Fibroblast of skin of abdomen (primary cell): ENCODE data around the gene ZC3H18.
"Not testable (repeated sequence)": the region's sequence is repeated elsewhere in the genome, so short reads cannot be mapped to it uniquely, and the experiment has no call there.

Source experiments
- DNase-seq: peaks from one replicate; pipeline ENCODE4 v3.0.0-alpha.2; 2013

The ZC3H18 gene

DNA sequence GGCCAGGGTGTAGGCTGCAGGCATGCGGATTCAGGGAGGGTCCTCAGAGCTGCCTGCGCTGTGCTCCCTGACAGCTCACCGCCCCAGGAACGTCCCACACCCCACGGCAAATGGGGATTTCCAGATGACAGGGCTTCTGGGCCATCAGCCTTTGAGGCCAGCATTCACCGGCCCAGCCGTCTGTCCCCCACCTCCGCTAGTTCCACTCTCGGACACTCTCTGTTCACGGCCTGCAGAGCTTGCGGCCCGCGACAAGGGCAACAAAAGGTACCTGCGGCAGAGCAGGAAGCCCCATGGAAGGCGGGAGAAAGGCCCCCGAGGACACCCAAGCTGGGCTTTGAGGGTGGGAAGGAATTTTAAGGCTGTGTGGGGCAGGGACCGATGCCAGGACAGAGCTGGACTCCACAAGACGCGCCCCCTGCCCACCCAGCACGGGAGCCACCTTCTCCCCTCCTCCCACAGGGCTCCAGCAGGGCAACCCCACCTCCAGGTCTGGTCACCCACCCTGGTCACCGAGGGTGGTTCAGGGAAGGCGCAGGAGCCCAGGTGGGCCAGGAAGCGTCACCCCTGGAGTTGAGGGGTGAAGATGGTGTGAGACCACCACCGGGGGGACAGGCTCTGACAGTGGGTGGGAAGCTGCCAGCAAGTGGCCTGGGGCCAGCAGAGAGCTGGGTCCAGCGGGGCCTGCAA is 86.2 kb downstream of the ZC3H18 start:
- DNase-seq = no peak

DNA sequence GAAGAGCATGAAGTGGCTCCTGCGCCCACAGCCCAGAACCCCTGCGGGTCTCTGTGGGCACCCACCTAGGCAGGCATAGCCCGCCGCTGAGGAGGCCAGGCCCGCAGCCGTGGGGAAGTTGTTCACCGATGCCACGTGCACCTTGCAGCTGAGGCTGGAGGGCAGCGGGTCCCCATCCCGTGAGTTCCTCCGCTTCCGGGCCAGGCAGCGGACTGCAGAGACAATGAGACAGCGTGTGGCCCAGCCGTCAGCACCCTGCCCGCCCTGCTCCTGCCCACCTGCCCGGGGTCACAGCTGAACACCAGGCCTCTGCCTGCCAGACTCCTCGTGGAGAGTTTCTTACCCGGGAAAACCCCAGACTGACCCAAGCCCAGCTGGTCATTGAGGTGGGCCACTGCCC is 87.2 kb downstream of the ZC3H18 start:
- no peak for DNase-seq

DNA sequence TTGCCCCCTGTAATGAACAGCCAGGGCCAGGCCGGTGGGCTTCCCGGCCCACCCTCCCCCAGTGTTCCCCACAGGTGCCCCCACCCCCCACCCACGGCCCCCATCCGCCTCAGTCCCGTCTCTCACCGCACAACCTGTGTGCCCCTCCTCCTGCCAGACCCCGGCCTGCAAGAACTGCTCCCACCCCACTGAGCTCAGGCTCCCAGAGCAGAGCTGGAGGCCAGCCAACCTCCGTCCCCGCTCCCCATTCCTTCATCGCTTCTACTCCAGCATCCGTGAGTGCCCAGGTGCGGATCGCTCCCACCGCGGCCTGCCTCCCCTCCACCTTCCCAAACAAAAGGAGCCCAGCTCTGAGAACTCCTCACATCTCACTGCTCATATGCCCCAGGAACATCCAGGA is 88.5 kb downstream of the ZC3H18 start:
- DNase-seq = no peak

DNA sequence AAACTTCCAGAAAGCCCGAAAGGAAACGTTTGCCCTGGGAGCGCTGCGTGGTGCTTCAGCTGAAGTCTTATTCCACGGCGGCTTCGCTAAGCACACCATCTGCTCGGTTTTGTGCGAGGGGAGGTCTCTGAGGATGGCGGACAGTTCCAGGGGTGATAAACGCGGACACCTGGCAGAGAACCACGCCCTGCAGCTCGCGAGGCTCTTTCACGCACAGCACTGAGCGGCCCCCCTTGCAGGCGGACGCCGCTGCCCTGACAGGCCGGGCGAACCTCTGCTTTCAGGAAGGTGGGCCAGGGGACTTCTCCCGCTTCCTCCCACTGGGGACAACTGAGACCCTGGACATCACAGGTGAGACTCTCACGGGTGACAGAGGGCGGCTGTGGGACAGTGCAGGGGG is 89.0 kb downstream of the ZC3H18 start:
- no peak for DNase-seq

DNA sequence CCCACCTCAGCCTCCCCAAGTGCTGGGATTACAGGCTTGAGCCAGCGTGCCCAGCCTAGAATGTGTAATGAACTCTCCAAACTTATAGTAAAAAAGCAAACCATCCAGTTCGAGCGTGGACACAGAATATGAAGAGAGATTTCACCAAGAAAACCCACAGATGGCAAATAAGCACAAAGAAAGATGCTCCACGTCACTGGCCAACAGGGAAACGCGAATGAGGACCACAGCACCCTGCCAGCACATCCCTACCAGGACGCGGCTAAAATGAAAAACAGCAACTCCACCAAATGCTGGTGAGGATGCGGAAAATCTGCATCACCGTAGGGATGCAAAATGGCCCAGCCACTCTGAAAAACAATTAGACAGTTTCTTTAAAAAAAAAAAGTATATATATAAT is 91.3 kb downstream of the ZC3H18 start:
- no peak for DNase-seq

DNA sequence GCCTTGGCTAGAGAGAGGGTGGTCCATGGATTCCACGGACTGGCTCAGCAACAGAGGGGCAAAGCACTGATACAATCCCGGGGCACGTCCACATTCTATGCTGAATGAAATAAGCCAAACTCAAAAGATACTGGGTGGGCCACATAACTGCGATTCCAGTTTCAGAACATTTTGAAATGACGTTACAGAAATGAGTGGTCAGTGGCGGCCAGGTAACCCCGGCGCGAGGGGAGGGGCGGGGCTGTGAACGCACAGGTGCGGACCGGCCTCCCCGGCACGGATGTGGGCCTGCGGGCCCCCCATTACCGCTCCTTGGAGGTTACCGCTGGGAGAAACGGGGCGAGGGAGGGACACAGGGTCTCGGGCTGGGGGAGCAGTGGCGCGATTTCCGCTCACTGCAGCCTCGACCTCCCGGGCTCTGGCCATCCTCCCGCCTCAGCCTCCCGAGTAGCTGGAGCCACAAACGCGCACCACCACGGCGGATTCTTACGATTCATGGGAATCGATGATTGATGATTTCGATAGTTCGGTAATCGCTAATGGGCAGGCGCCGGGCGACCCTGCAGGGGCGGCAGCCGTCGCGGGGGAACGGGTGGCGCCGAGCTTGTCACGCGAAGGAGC is 92.1 kb downstream of the ZC3H18 start:
- DNase-seq = no peak

DNA sequence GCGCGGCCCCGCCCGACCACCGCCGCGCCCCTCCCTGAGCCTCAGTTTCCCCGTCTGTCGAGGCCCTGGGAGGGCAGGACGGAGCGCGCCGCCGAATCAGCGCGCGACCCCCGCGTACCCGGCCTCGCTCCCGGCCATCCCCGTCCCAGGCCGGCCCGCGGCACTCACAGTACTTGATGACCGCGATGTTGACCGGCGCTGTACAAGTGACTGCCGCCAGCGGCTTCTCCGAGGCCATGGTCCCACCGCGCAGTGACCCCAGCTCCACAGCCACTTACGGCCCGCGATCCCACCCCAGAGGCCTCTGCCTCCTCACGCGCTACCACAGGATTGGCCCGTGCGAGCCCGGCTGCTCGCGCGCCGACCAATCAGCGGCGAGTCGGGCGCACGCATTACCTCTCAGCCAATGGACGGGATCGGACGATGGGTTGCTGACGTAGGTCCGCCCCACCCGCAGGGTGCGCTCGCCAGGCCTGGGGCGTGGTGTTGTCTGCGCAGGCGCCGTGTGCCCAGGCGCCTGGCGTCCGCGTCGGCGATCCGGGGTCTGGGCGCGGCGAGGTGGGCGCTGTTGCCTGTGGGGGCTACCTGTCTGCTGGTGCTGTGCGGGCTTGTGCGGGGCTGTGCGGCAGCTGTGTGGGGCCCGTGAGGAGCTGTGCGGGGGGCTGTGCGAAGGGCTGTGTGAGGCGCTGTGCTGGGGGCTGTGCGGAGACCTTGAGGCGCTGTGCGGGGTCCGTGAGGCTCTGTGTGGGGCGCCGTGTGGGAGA is 92.8 kb downstream of the ZC3H18 start, which contains the start of gene MVD:
Gene MVD, minus strand, starts transcription at position 249 of the 764 bp plus-strand sequence. Its CDS starts 11 bp downstream, at position 238.
- peak; percentile 97 for DNase-seq

DNA sequence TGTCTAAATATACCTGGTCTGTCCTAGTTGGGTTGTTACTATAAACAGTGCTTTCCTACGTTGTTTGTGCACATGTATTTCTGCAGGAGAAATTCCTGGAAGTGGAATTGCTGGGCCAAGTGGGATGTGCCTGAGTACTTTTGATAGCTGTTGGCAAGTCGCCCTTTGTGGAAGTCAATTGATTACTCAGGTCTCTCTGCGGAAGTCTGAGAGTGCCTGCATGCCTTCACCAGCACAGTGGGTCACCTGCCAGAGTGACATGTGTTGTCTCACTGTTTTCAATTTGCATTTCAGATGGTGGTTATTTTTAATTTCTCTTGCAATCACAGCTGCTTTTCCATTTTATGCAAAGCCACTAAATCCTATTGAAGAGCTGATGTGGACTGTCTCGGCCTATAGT is 94.9 kb downstream of the ZC3H18 start:
- no peak for DNase-seq

DNA sequence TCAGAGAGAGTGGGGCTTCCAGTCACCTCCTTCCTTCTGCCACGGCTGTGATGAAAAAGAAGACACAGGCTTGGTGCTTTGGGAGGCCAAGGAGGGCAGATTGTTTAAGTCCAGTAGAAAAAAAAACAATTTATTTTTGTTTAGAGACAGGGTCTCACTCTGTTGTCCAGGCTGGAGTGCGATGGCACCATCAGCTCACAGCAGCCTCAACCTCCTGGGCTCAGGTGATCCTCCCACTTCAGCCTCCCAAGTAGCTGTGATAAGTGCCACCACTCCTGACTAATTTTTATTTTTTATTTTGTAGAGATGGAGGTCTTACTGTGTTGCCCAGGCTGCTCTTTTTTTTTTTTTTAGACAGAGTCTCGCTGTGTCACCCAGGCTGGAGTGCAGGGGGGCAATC is 95.4 kb downstream of the ZC3H18 start:
- DNase-seq = no peak

DNA sequence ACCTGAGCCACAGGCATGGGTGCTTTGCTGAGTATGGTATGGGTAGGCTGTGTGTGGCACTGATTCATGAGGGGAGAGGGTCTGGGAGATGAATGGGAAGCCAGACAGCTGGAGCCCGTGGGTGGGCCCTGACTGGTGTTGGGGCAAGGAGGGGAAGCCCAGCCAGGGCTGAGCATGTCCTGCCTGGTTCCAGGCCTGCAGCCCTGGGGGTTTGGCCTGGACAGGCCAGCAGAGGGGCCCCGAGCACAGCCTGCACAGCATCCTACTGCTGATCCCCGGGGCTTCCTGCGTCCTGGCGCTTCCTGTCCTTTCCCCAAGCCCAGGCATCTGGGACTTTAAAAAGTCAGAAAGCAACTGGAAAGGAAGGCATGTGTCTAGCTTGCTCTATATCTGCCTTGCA is 97.3 kb downstream of the ZC3H18 start:
- no peak for DNase-seq

DNA sequence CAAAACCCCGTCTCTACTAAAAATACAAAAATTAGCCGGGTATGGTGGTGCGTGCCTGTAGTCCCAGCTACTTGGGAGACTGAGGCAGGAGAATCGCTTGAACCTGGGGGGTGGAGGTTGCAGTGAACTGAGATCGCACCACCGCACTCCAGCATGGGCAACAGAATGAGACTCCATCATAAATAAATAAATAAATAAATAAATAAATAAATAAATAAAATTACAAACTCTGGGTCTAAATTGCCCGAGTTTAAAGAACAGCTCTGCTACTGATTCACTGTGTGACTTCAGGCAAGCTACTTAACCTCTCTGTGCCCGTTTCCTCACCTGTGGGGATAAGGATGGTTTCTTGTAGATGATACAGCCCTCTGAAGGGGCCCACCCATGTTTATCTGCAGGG is 99.3 kb downstream of the ZC3H18 start:
- not testable (repeated sequence) for DNase-seq

DNA sequence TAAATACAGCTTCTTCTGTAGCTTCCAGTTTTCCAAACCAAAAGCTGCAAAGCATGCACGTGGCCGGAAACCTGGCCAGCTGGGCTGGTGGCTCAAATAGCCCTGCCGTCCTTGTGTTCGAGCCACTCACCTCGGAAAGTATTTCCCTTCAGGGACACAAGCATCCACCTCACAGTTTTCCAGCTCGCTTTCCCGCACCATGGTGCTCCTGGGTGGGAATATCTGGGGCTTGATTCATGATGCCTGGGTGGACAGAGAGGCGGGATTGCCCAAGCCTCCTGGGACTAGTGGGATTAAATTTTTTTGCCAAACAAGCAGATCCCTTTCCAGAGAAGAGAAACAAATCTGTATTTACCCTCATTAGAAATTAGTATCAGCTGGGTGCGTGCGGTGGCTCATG is 99.8 kb downstream of the ZC3H18 start:
- DNase-seq = no peak

DNA sequence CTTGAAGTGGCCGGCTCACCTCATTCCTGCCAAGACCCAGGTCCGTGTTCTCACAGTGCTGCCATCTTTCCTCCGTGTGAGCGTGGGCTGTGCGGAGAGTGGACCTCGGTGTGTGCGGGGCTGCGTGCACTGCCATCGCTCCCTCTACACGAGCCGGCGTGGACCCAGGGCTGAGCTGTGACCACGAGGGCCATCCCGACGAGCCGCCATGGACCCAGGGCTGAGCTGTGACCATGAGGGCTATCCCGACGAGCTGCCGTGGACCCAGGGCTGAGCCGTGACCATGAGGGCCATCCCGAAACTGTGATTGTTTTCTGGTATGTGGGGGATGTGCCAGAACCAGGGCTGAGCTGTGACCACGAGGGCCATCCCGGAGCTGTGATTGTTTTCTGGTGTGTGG is 101.6 kb downstream of the ZC3H18 start:
- no peak for DNase-seq

DNA sequence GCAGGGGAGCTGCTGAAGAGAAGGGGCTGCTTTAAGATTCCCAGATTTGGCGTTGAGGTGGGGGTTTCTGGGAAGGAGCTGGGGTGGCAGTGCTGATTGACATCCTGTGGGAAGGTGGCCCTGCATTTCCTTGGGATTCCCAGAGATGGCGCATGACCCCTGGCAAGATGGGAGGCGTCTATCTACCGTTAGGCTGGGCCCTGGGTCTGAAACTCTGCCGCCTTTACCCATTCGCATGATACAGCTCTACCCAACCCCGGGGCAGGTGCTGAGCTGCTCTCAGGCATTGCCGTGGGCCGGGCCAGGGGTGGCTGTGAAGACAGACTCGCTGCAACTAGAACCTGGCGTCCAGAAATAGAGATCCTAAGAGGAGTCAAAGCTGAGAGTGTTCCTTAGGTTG is 102.6 kb downstream of the ZC3H18 start:
- no peak for DNase-seq

DNA sequence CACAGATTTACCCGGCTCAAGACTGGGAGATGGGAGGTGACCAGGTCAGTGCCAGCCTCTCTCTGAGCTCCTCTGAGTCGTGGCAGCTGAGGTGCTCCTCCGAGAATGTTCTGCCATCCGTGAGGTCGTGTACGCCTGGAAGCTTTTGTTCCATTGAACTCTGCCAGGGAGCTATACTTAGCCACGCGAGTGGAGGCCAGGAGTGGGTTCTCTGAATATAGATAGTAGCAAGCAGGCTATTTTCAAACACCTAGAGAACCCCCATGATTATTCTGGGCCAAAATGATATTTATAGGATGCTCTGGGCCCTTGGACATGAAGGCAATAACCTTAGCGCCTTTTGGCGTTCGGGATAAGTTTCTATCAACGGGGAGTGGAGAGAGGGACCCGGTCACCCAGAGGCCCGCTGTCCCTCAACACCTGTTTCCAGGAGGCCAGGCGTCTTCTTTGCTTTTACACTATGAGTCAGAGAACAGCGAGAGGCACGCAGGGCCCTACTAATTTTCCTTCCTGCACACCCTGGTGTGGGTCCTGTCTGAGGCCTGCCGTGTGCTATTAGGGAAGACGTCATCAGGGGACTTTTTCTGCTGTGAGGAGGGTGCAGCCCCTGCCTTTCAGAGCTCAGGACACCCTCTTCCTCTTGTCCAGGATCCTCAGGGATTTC is 103.6 kb downstream of the ZC3H18 start:
- no peak for DNase-seq

DNA sequence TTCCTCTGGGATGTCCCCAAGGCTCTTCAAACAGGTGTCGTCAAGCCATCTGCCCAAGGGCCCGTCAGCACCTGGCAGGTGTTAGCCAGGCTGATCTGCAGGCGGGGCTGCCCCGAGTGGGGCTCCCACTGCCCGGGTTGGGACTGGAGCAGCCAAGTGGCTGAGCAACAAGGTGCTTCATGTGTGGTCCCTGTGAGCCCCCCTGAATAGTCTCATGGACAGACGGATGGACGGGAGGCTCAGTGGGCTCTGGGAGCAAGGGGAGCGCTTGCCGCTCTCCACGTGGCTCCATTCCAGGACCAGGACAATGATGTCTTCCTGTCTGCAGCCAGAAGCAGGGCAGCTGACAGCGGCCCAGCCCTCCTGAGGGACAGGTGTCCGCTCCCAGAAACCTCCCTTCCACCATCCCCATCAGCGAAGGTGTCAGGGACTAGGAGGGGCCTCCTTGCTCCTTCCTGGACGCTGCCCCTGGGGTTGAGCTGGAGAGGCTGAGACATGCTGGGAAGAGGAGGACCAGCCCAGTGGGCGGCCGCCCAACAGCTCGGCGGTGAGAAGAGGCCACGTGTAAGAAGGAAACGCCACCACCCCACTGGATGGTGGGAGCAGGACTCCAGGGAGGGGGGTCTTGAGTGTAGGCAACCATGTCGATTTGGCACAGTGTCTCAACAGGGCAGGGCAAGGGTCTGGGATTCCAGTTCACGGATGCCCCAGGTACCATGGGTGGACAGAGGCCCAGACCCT is 106.5 kb downstream of the ZC3H18 start:
- DNase-seq = no peak

DNA sequence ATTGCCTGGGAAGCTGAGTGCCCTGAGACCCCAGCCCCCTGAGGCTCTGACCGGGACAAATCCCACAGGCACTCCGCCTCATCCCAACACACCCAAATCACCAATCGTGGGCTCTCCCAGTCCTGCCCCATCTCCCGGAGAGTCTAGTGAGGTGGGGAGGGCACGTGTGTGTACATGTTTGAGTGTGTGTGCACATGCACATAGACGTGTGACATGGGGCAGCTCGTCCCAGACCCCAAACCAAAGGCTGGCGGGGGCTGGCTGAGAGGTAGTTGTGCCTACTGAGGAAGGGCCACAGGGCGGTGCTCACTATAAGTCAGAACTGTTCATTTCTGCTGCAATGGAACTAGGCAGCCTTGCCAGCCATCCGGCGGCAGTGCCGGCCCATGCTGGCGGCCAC is 107.5 kb downstream of the ZC3H18 start:
- no peak for DNase-seq

DNA sequence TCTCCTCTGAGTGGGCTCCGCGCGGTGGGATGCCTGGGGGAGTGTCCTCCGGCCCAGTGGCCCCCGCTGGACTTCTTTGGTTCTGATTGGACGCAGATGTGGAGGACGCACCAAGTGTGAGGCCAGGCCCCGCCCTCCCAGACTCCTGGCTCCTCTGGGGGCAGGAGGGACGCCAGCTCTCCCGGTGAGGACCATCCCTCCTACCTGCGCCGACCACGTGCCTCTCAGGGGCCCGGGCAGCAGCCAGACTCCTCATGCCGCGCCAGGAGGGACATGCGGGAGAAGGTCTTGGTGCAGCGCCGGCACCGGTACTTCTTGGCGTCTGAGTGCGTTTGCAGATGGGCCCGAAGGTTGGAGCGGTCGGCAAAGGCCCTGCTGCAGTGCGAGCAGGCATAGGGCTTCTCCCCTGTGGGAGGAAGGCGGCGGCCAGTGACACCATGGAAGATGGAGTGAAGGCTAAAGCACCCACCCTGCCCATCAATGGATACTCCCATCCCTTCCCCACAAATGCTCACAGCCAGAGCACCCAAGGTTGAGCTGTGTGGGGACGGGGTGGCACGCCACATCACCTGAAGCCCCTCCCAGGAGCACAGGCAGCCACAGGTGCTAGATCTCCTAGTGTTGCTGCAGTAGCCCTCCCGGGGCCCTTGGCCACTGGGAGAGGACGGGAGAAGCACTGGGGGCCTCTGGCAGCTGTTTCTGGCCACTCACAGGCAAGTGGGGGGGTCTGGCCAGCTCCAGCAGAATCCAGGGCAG is 108.2 kb downstream of the ZC3H18 start:
- DNase-seq = no peak

DNA sequence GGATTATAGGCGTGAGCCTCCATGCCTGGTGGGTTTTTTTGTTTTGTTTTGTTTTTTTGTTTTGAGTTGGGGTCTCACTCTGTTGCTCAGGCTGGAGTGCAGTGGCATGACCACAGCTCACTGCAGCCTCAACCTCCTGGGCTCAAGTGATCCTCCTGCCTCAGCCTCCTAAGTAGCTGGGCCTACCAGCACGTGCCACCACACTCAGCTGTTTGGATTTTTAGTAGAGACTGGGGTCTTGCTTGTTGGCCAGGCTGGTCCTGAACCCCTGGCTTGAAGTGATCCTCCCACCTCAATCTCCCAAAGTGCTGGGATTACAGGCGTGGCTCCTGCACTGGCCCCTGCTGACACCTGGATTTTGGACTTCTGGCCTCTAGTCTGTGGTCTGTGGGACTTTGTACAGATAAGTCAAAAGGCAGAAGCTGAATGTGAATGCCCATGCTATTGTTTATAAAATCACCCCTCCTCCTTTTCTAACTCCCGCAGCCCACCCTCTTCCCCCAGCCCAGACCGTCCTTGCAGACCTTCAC is 110.4 kb downstream of the ZC3H18 start:
- DNase-seq = no peak

DNA sequence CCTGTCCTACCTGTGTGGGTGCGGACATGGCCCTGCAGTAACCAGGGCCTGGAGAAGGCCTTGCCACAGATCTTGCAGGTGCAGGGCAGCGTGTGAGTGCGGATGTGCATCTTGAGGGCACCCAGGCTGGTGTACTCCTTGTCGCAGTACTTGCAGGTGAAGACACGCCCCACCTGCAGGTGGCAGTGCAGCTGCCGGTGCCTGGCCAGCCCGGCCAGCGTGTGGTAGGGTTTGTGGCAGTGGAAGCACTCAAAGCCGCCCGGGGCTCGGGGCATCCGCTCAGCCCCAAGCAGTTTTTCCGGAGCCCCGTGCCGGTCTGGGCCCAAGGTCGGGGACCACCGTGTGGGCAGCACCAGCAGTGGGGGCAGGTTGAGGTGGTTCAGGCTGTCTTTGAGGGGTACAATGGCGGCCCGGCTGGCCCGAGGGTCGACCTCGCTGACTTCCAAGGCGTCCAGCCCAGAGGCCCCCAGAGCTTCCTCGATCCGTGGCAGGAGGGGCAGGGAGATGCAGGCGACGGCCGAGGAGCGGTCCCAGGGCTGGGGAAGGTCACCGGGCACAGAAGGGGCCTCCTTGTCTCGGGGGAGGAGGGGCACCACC is 111.0 kb downstream of the ZC3H18 start:
- no peak for DNase-seq
